EH (cell line): ENCODE results near the gene RNF20.
"Not testable (repeated sequence)": the region's sequence is repeated elsewhere in the genome, so short reads cannot be mapped to it uniquely, and the experiment has no call there.

ENCODE experiments used
- DNase-seq: peaks from one replicate; pipeline ENCODE4 v3.0.0-alpha.2; 2015; ENCODE audit warnings: low read depth

The RNF20 gene

DNA sequence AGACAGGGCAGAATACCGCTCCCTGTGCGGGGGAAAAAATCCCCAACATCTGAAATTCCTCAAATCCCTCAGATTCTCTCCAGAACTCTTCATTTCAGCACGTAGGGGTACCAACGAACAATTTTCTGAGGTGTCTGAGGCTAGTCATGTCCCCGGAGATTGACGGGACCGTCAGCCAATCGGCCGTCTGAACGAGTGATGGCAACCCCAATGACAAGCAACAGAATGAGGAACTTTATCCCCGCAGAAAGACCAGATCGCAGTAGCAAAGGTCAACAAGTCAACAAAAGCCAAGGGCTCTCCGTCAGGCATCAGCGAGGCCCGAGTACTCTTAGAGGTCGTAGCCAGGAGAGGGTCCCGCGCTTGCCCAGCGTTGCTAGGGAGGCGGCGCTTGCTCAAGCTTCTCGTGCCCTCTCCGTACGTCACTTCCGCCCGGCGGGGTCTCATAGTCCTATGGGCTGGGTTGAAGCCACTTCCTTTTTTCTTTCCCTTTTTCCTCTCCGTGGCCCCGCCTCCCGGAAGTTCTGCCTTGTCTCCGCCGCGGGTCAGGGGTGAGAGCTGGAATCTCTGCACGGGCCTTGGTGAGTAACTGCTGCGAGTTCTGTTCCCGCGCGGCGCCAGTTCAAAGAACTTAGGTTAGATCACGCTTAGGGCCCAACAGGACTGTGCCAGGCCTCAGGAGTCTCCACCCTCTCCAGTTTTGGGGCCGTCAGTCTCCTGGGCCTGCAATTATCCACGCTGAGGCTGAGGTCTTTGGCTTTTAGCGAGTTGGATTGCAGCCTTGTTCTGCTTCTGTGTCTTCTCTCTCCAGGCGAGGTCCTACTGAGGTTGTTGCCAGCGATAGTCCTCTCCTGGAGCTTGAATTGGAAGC is at the start of gene RNF20:
TSS of gene RNF20 (plus strand) at position 520 of the 871 bp plus-strand sequence. CDS start 1,571 bp downstream, outside the sequence.
- peak; percentile 99 for DNase-seq

DNA sequence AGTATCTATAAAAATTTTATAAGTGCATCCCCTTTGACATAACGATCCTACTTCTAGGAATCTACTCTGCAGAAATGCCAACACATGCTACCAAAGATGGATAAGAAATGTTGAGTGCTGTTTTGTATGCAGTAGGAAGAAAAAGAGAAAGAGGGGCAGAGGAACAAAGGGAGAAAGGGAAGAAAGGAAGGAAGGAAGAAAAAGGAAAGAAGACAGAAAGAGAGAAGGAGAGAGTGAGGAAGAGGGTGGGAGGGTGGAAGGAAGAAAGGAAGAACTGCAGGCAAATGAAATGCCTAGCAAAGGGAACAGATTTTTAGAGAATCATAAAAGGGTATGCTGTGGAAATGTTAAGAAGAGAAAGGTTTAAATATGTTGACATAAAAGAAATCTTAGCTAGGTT is 49.6 kb upstream of the RNF20 start:
- no peak for DNase-seq

DNA sequence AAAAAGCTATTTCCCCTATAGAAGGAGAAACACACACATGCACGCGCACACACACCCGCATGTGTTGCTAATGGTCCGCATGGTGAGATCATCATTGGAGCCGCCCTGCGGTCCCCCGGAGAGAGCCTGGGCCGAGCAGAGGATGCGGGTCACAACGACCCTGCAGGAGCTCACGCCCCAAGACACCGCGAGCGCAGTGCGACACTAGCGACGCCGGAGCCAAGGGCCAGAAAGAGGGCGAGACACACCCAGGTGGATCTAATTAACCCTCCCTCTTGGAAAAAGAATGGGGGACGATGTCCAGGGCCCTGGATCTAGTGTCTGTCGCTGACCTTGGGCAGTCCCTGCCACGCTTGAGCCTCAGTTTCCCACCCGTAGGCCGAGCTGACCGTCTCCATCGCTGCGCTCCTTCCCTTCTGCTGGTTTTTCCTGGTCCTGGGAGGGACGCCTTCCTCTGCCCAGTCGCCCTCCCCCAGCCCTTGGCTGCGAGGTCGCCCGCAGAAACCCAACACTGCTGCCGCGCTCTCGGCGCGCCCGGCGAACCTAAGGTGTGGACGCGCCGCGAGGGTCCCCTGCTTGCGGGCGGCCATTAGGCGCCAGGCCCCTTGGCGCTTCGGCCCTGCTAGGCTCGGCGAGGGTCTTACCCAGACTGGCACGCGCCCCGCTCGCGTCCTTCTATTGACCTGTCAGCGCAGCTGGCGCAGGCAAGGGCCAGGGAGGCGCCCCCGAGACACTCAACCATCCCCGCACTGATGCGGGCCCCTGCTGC is 47.5 kb upstream of the RNF20 start:
- DNase-seq, result peak; percentile 45

- peak; percentile 60 for DNase-seq
Observed at GRCh38 chr9:101486693-101487442, 46.8 kb upstream of the RNF20 start.

DNA sequence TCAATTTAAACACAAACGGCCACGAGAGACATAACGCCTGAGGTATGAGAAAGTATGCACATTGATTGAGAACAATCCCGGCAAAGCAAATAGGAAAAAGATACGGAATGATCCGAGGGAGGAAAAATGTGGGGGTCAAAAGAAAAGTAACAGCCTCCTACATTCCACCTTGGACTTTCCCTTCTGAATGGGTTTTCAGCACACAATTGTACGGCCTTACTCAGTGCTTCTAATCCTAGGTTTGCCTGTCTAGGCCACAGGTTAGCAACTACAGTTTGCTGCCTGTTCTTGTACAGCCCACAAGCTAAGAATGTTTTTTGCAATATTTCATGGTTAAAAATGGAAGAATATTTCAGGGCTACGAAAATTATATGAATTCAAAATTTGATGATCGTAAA is 46.2 kb upstream of the RNF20 start:
- no peak for DNase-seq

GRCh38 chr9:101495810-101496209 is 37.8 kb upstream of the RNF20 start:
- DNase-seq, result peak; percentile 75

DNA sequence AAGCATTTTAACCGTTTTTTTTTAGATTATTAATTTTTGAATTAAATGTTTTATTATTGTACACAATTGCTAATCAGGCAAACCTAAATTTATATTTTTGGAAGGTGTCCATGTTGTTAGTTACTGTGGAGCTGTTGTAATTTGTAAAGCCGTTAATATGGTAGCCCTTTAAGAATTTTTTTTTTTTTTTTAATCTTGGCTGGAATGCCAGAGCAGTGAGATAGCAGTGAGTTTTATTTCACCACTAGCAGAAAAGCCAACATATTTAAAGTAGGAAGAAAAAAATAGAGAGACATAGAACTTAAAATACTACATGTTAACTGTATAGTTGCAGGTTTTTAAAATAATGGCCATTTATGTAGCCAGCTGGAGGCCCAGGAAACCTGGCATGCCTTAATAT is 35.3 kb upstream of the RNF20 start:
- DNase-seq, result peak; percentile 18

DNA sequence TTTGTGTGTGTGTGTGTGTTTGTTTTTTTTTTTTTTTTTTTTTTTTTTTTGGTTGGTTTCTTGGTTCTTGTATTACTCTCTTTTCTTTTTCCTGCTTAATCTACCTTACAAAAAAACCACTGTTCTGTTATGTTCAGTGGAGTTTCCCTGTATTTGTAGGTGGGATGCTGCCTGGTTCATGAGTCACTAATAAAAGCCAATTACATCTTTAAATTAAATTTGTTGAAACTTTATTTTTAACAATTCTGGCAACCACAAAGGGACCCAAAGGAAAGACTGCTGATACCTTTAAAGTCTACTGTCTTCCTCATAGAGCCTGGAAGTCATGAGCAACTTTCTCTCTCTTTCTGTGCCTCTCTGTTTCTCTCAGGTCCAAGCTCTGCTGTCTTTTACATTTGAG is 29.5 kb upstream of the RNF20 start:
- no peak for DNase-seq

DNA sequence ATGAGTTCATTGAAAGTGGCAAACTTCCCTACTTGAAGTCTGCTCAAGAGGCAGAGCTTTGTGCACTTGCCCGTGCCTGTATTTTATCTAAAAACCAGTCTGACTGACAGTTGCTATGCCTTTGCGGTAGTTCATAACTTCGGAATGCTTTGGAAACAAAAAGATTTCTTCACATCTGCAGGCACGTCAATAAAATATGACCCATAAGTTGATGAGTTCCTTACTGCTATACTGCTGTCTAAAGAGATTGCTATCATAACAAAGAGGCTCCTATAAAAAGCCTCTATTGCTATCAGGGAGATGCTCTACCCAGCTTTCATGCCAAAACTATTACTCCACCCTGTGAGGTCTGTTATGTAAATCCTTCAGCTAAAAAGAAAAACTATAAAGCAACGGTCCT is 25.4 kb upstream of the RNF20 start:
- DNase-seq, result peak; percentile 94

GRCh38 chr9:101509572-101509971 is 24.1 kb upstream of the RNF20 start:
- DNase-seq, result peak; percentile 34

DNA sequence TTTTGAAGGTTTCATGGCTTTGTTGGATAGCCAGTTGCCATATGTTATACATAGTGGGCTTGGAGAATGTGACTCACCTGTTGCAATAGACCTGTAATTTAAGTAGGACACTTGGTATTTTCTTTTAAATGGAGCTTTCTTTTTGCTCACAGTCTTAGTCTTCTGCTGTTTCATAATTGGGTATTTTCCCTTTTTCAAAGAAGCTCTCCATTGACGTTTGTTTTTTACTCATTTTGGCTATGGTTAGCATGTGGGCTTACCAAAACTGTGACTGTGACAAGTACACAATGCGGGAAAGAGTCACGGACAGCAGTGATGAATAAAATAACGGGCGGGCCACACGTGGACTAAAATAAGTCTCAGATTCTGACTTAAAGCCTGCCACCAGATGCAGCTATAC is 23.2 kb upstream of the RNF20 start:
- no peak for DNase-seq

DNA sequence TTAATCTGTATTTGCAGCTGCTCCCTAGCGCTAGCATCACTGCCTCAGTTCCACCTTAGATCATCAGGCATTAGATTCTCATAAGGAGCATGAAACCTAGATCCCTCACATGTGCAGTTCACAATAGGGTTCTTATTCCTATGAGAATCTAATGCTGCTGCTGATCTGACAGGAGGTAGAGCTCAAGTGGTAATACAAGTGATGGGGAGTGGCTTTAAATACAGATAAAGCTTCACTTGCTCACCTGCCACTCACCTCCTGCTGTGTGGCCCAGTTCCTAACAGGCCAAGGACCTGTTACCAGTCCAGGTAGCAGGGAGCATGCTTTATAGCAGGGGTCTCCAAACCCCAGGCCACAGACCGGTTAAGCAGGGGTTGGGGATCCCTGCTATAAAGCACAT is 22.6 kb upstream of the RNF20 start:
- DNase-seq, result no peak

DNA sequence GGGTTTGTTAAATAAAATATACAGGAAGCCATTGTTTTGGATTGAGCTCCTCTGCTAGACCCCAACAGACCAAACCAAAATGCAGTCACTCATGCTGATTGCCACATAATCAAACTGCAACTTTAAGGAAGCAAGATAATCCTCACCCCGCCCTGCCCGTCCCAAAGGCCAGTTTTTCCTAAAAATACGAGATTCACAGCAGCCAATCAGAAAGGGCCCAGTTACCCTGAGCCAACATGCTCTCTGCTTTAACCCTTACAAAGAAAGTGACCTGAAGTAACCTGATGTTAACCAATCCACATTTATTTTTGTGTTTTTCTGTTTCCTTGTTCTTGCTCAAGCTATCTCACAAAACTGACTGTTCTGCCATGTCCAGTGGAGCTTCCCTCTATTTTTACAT is 21.5 kb upstream of the RNF20 start:
- peak; percentile 65 for DNase-seq

- DNase-seq, result no peak
Observed at GRCh38 chr9:101513351-101513750, 20.3 kb upstream of the RNF20 start.

- peak; percentile 92 for DNase-seq
Observed at GRCh38 chr9:101514071-101514470, 19.6 kb upstream of the RNF20 start.

- no peak for DNase-seq
Observed at GRCh38 chr9:101516655-101517054, 17.0 kb upstream of the RNF20 start.

- not testable (repeated sequence) for DNase-seq
Observed at GRCh38 chr9:101518489-101518888, 15.2 kb upstream of the RNF20 start.

- DNase-seq, result no peak
Observed at GRCh38 chr9:101524371-101524770, 9.3 kb upstream of the RNF20 start.

GRCh38 chr9:101527066-101527465 is 6.6 kb upstream of the RNF20 start:
- no peak for DNase-seq

DNA sequence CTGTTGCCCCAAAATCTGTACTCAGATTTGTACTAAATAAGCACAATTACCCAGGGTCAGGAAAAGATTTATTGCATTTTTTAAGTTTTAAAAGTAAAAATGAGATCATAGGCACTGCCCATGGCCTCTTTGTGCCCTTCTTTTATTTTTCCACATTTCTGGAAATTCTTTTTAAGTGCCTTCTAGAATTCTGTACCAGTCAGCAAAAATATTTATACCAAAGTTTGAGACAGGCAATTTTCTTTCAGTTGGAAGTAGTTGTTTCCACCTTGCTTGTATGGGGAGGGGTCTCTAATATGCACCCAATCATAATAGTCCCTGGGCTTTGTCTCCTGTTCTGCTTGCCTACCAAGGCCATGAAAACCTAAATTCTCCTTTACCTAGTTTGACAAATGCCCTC is 5.6 kb upstream of the RNF20 start:
- no peak for DNase-seq

GRCh38 chr9:101530076-101530711 is 3.5 kb upstream of the RNF20 start:
- DNase-seq, result peak; percentile 81

- peak; percentile 52 for DNase-seq
Observed at GRCh38 chr9:101536351-101536750, 2.7 kb downstream of the RNF20 start.
